Neuronal stem cell (in vitro differentiated cells): Measurements from ENCODE around the gene PHC2. TPM values are rescaled to one million over a fixed set of nuclear protein-coding genes. Genes with fewer than 3 reads are reported as not detected.

Experiments used
- small RNA-seq: library from polyadenylated mRNA; stranded (forward); fragments of <200 nt; extraction: miRNeasy Mini kit (QIAGEN cat#:217004); gene quantifications from one replicate; pipeline ENCODE3, GENCODE V24; 2013; ENCODE audit not compliant: insufficient read depth

Gene PHC2

Small RNA genes lying within 50 kb of the gene (small RNA-seq; reads per million reads assigned to genes)
- gene RN7SKP16, result not detected
